ENCODE data around the gene UTP14A.
A peak's percentile ranks its signal among the peaks of the same experiment; 100 is the strongest.
"Not testable (repeated sequence)": the region's sequence is repeated elsewhere in the genome, so short reads cannot be mapped to it uniquely, and the experiment has no call there.

UTP14A gene

GRCh38 chrX:129905787-129906580 is at the start of gene UTP14A:
Gene UTP14A, plus strand, starts transcription at chrX:129906164. Its CDS starts 47 bp downstream, at chrX:129906211.
- DNase-seq (ENCODE audit: extremely low read depth in 1 of 2, low read depth in 1 of 2) = peak; percentile 62 to 65

GRCh38 chrX:129859134-129859533 is 46.8 kb upstream of the UTP14A start:
- DNase-seq (ENCODE audit: extremely low read depth in 1 of 2, low read depth in 1 of 2) = not testable (repeated sequence)

GRCh38 chrX:129866321-129866720 is 39.6 kb upstream of the UTP14A start:
- not testable (repeated sequence) for DNase-seq (ENCODE audit: extremely low read depth in 1 of 2, low read depth in 1 of 2)

- DNase-seq (ENCODE audit: extremely low read depth in 1 of 2, low read depth in 1 of 2) = no peak
Observed at GRCh38 chrX:129872524-129872923, 33.4 kb upstream of the UTP14A start.

- no peak for DNase-seq (ENCODE audit: extremely low read depth in 1 of 2, low read depth in 1 of 2)
Observed at GRCh38 chrX:129875669-129876068, 30.3 kb upstream of the UTP14A start.

- DNase-seq (ENCODE audit: extremely low read depth in 1 of 2, low read depth in 1 of 2) = no peak
Observed at GRCh38 chrX:129876771-129877305, 29.1 kb upstream of the UTP14A start.

- DNase-seq (ENCODE audit: extremely low read depth in 1 of 2, low read depth in 1 of 2) = no peak
Observed at GRCh38 chrX:129877401-129877800, 28.6 kb upstream of the UTP14A start.

- DNase-seq (ENCODE audit: extremely low read depth in 1 of 2, low read depth in 1 of 2) = no peak
Observed at GRCh38 chrX:129900054-129900453, 5.9 kb upstream of the UTP14A start.

- no peak for DNase-seq (ENCODE audit: extremely low read depth in 1 of 2, low read depth in 1 of 2)
Observed at GRCh38 chrX:129908636-129909035, 2.7 kb downstream of the UTP14A start.

GRCh38 chrX:129925305-129926092 is 19.5 kb downstream of the UTP14A start:
- peak; percentile 23 to 44 for DNase-seq (ENCODE audit: extremely low read depth in 1 of 2, low read depth in 1 of 2)

GRCh38 chrX:129930941-129931410 is 25.0 kb downstream of the UTP14A start:
- DNase-seq (ENCODE audit: extremely low read depth in 1 of 2, low read depth in 1 of 2) = no peak

GRCh38 chrX:129931411-129932015 is 25.5 kb downstream of the UTP14A start:
- DNase-seq (ENCODE audit: extremely low read depth in 1 of 2, low read depth in 1 of 2) = peak; percentile 20 to 24

- DNase-seq (ENCODE audit: extremely low read depth in 1 of 2, low read depth in 1 of 2) = peak; percentile 49 to 59
Observed at GRCh38 chrX:129932016-129932820, 26.3 kb downstream of the UTP14A start.

- DNase-seq (ENCODE audit: extremely low read depth in 1 of 2, low read depth in 1 of 2) = no peak
Observed at GRCh38 chrX:129932821-129933321, 26.9 kb downstream of the UTP14A start.

GRCh38 chrX:129933700-129934099 is 27.7 kb downstream of the UTP14A start:
- DNase-seq (ENCODE audit: extremely low read depth in 1 of 2, low read depth in 1 of 2) = no peak

GRCh38 chrX:129934461-129934860 is 28.5 kb downstream of the UTP14A start:
- DNase-seq (ENCODE audit: extremely low read depth in 1 of 2, low read depth in 1 of 2) = no peak

- DNase-seq (ENCODE audit: extremely low read depth in 1 of 2, low read depth in 1 of 2) = no peak
Observed at GRCh38 chrX:129934952-129935351, 29.0 kb downstream of the UTP14A start.

GRCh38 chrX:129938081-129938480 is 32.1 kb downstream of the UTP14A start:
- DNase-seq (ENCODE audit: extremely low read depth in 1 of 2, low read depth in 1 of 2) = no peak

- no peak for DNase-seq (ENCODE audit: extremely low read depth in 1 of 2, low read depth in 1 of 2)
Observed at GRCh38 chrX:129939986-129940385, 34.0 kb downstream of the UTP14A start.

GRCh38 chrX:129940721-129941120 is 34.8 kb downstream of the UTP14A start:
- DNase-seq (ENCODE audit: extremely low read depth in 1 of 2, low read depth in 1 of 2) = no peak
